Measurements from ENCODE around the gene SSBP4.
A peak's percentile ranks its signal among the peaks of the same experiment; 100 is the strongest.

Gene SSBP4

GRCh38 chr19:18477042-18477779 is 58.0 kb downstream of the SSBP4 start:
- 0 out of 2 replicates have a peak, but pooled peaks have one; percentile 4 for TF ChIP-seq CTCF (IDR thresholded peaks at IDR 0.05)
- no peak for TF ChIP-seq ZFX (IDR thresholded peaks at IDR 0.05; ENCODE audit: borderline replicate concordance)
- H3K27ac ChIP-seq, result no peak overlapping the region

- no peak for TF ChIP-seq CTCF (IDR thresholded peaks at IDR 0.05)
- TF ChIP-seq ZFX (IDR thresholded peaks at IDR 0.05; ENCODE audit: borderline replicate concordance), result no peak
- no peak overlapping the region for H3K27ac ChIP-seq
Measured at GRCh38 chr19:18477974-18478373, 58.8 kb downstream of the SSBP4 start.

GRCh38 chr19:18478545-18479311 is 59.5 kb downstream of the SSBP4 start:
- TF ChIP-seq CTCF (IDR thresholded peaks at IDR 0.05) (no peak), ZFX (IDR thresholded peaks at IDR 0.05; ENCODE audit: borderline replicate concordance) (no peak)
- H3K27ac ChIP-seq, result no peak overlapping the region

GRCh38 chr19:18480006-18480691 is 61.0 kb downstream of the SSBP4 start:
- no peak for TF ChIP-seq ZFX (IDR thresholded peaks at IDR 0.05; ENCODE audit: borderline replicate concordance)
- no peak for TF ChIP-seq CTCF (IDR thresholded peaks at IDR 0.05)
- no peak overlapping the region for H3K27ac ChIP-seq

GRCh38 chr19:18481505-18482222 is 62.5 kb downstream of the SSBP4 start:
- no peak overlapping the region for H3K27ac ChIP-seq
- TF ChIP-seq CTCF (IDR thresholded peaks at IDR 0.05) (no peak), ZFX (IDR thresholded peaks at IDR 0.05; ENCODE audit: borderline replicate concordance) (no peak)

- H3K27ac ChIP-seq, result no peak overlapping the region
Measured at GRCh38 chr19:18483119-18483890, 64.1 kb downstream of the SSBP4 start.

More at GRCh38 chr19:18483119-18483890, 64.1 kb downstream of the SSBP4 start:
- TF ChIP-seq ZFX (IDR thresholded peaks at IDR 0.05; ENCODE audit: borderline replicate concordance) (no peak), CTCF (IDR thresholded peaks at IDR 0.05) (no peak)
